Natural killer cell (primary cell): Measurements from ENCODE around the gene KDM2B. TPM values are rescaled to one million over a fixed set of nuclear protein-coding genes. Genes with fewer than 3 reads are reported as not detected.
A peak's percentile ranks its signal among the peaks of the same experiment; 100 is the strongest.

Experiments
- ATAC-seq, 3 donors: fragments of 150-1000 bp in 2 of 3; fragments of 200-7000 bp in 1 of 3; cut with Tn5 transposase; 1 replicate in 1 of 3; 2 replicates in 2 of 3; pipeline ENCODE4 v1.10.0; 2021; ENCODE audit warnings: mild to moderate bottlenecking in 2 of 3, moderate library complexity in 2 of 3
- DNase-seq, 2 donors: peaks; one replicate each; pipeline versions ENCODE4 v3.0.0 to v3.0.0-alpha.2; 2013 to 2021; ENCODE audit warnings: mixed read lengths in 1 of 2
- H3K27ac ChIP-seq: one replicate; pipeline ENCODE4 v1.5.1; 2013; ENCODE audit warnings: mild to moderate bottlenecking, low read length
- H3K27me3 ChIP-seq: one replicate; pipeline ENCODE4 v1.6.1; 2013; ENCODE audit warnings: low read length; ENCODE audit not compliant: control insufficient read depth, insufficient read depth
- H3K36me3 ChIP-seq: one replicate; pipeline ENCODE4 v1.6.1; 2013; ENCODE audit warnings: low read length; ENCODE audit not compliant: control insufficient read depth, insufficient read depth
- H3K4me1 ChIP-seq: one replicate; pipeline ENCODE4 v1.6.1; 2013; ENCODE audit warnings: low read length; ENCODE audit not compliant: control insufficient read depth, insufficient read depth
- H3K4me3 ChIP-seq: one replicate; pipeline ENCODE4 v1.5.1; 2013; ENCODE audit warnings: low read length
- H3K9me3 ChIP-seq: one replicate; pipeline ENCODE4 v1.6.1; 2013; ENCODE audit warnings: low read length; ENCODE audit not compliant: control insufficient read depth, insufficient read depth
- H3K27ac Mint-ChIP-seq, 2 donors: one replicate each; pipeline ENCODE4 v1.8.0; 2022; ENCODE audit warnings: mild to moderate bottlenecking in 2 of 2, mixed read lengths in 2 of 2, moderate library complexity in 1 of 2
- H3K27me3 Mint-ChIP-seq, 2 donors: one replicate each; pipeline ENCODE4 v1.8.0; 2022; ENCODE audit warnings: low read depth in 2 of 2, mixed read lengths in 2 of 2
- H3K36me3 Mint-ChIP-seq: one replicate; pipeline ENCODE4 v1.8.0; 2022; ENCODE audit warnings: mixed read lengths
- H3K4me1 Mint-ChIP-seq, 2 donors: one replicate each; pipeline ENCODE4 v1.8.0; 2022; ENCODE audit warnings: mixed read lengths in 2 of 2
- H3K4me3 Mint-ChIP-seq: one replicate; pipeline ENCODE4 v1.8.0; 2022; ENCODE audit warnings: mild to moderate bottlenecking, moderate library complexity, mixed read lengths
- H3K9me3 Mint-ChIP-seq, 2 donors: one replicate each; pipeline ENCODE4 v1.8.0; 2022; ENCODE audit warnings: mixed read lengths in 2 of 2
- CTCF ChIP-seq: fragments of 200-600 bp; IDR thresholded peaks from one replicate; pipeline ENCODE4 v1.8.0; 2022; ENCODE audit warnings: antibody characterized with exemption
- WGBS: methylation state at CpG from one replicate; pipeline ENCODE4 v1.1.7; 2013; ENCODE audit warnings: missing lambda C conversion rate; ENCODE audit not compliant: insufficient coverage; 5-methylcytosine and 5-hydroxymethylcytosine counted together
- intact Hi-C: fragments of 100-400 bp; cut with micrococcal nuclease; formaldehyde crosslinking; loops from one replicate; pipeline ENCODE4 v1.14.2; 2022
- total RNA-seq, 4 donors: library from RNA; stranded (reverse); fragments of 120-200 nt in 1 of 4; gene quantifications; one replicate each; pipeline versions ENCODE4 v1.2.3 to v1.2.4, GENCODE V29; 2013 to 2022

KDM2B gene
- total RNA-seq, 3 donors from 2014 or later (not counting 1 experiment from before 2014, with no cell fraction given) = 97.3 to 106 (median 98.1) TPM

- peaks cover 32% of the 10 kb centered on the region for H3K4me1 ChIP-seq
- Mint-ChIP-seq H3K9me3 (no peaks in the 10 kb centered on the region), H3K27ac (no peak overlapping the region), H3K4me1 (peaks cover 0 to 21% of the 10 kb centered on the region in 2 donors), H3K4me3 (no peak overlapping the region), H3K27me3 (no peaks in the 10 kb centered on the region), H3K36me3 (no peaks in the 10 kb centered on the region)
- intact Hi-C loops = loop anchor here (5.0 kb wide), 2 partner anchors 33 to 53 kb away; no protein-coding TSS in a partner anchor
- 96% methylated on average over 11 of the region's 13 CpGs for WGBS
- DNase-seq (no peak), ATAC-seq (no peak)
- no peak overlapping the region for H3K4me3 ChIP-seq
- H3K36me3 ChIP-seq = peaks cover 12% of the 10 kb centered on the region
- no peaks in the 10 kb centered on the region for H3K27me3 ChIP-seq
- H3K27ac ChIP-seq = no peak overlapping the region
- TF ChIP-seq CTCF = no peak
- no peaks in the 10 kb centered on the region for H3K9me3 ChIP-seq
These were observed 76.3 kb downstream of the KDM2B start for GRCh38 chr12:121504505-121504904.

GRCh38 chr12:121503395-121503794 is 77.4 kb downstream of the KDM2B start:
- no peaks in the 10 kb centered on the region for H3K36me3 Mint-ChIP-seq
- peaks cover 6% of the 10 kb centered on the region for H3K36me3 ChIP-seq
- H3K9me3 Mint-ChIP-seq = no peaks in the 10 kb centered on the region
- DNase-seq = no peak
- ATAC-seq = no peak
- intact Hi-C loops = loop anchor here (5.0 kb wide), 2 partner anchors 34 to 54 kb away; no protein-coding TSS in a partner anchor
- no peaks in the 10 kb centered on the region for H3K9me3 ChIP-seq
- H3K27me3 ChIP-seq = no peaks in the 10 kb centered on the region
- no peak overlapping the region for H3K4me3 ChIP-seq
- no peak overlapping the region for H3K4me3 Mint-ChIP-seq
- TF ChIP-seq CTCF = no peak
- H3K4me1 Mint-ChIP-seq = peaks cover 0 to 21% of the 10 kb centered on the region in 2 donors
- WGBS = 100% methylated on average over 1 of the region's 1 CpG
- peaks cover 32% of the 10 kb centered on the region for H3K4me1 ChIP-seq
- H3K27ac Mint-ChIP-seq = peak overlapping the region in 1 of 2 donors; percentile 29
- H3K27ac ChIP-seq = no peak overlapping the region
- no peaks in the 10 kb centered on the region for H3K27me3 Mint-ChIP-seq

- peaks cover 4 to 24% of the 10 kb centered on the region in 2 donors for H3K4me1 Mint-ChIP-seq
- no peaks in the 10 kb centered on the region for H3K9me3 ChIP-seq
- no peaks in the 10 kb centered on the region for H3K27me3 Mint-ChIP-seq
- DNase-seq (peak in 1 of 2 donors; percentile 39), ATAC-seq (peak; percentile 37 to 73 (median 55))
- intact Hi-C loops = loop anchor here (2.0 to 5.0 kb wide), 4 partner anchors 35 to 271 kb away; no protein-coding TSS in a partner anchor
- H3K27me3 ChIP-seq = no peaks in the 10 kb centered on the region
- no peak overlapping the region for H3K4me3 ChIP-seq
- no peak for TF ChIP-seq CTCF
- peak overlapping the region; percentile 50 to 58 for H3K27ac Mint-ChIP-seq
- H3K36me3 ChIP-seq = peaks cover 5% of the 10 kb centered on the region
- no peak overlapping the region for H3K4me3 Mint-ChIP-seq
- H3K36me3 Mint-ChIP-seq = no peaks in the 10 kb centered on the region
- WGBS = 60% methylated on average over 9 of the region's 9 CpGs
- H3K4me1 ChIP-seq = peaks cover 42% of the 10 kb centered on the region
- peak overlapping the region; percentile 7 for H3K27ac ChIP-seq
- no peaks in the 10 kb centered on the region for H3K9me3 Mint-ChIP-seq
These were observed 78.9 kb downstream of the KDM2B start for GRCh38 chr12:121501946-121502345.
